ENCODE results near the gene TMEM63B.

TMEM63B gene

DNA sequence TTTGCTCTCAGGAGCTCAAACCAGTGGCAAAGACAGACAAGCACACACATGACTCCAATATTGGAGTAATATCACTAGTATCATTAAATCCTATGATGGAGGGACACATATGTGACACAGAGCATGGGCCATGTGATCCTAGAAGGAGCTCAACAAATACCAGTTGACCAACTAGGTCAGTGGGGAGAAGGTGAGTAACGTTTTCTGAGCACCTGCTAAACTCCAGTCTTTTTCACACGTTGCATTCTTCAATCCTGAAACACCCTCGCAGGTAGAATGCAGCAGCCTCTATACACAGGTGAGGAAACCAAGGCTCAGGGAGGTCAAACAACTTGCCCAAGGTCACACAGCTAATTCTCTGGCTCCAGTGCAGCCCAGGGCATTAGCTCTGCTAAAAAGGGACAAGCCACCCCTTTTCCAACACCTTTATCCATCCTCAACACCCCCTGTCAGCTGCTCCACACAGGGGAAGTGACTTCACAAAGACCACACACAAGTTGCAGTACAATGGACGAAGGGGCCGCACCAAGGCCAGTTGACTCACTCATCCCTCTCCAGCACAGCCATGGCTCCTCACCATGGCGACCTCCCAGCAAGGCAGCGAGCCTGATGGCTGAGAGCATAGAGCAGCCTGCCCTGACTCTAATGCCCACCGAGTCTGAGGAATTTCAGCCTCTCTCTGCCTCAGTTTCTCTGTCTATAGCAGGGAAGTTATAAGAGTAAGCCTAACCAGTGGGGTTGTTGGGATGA lies 35.7 kb downstream of the TMEM63B start:
- TF ChIP-seq, protein P1, sequence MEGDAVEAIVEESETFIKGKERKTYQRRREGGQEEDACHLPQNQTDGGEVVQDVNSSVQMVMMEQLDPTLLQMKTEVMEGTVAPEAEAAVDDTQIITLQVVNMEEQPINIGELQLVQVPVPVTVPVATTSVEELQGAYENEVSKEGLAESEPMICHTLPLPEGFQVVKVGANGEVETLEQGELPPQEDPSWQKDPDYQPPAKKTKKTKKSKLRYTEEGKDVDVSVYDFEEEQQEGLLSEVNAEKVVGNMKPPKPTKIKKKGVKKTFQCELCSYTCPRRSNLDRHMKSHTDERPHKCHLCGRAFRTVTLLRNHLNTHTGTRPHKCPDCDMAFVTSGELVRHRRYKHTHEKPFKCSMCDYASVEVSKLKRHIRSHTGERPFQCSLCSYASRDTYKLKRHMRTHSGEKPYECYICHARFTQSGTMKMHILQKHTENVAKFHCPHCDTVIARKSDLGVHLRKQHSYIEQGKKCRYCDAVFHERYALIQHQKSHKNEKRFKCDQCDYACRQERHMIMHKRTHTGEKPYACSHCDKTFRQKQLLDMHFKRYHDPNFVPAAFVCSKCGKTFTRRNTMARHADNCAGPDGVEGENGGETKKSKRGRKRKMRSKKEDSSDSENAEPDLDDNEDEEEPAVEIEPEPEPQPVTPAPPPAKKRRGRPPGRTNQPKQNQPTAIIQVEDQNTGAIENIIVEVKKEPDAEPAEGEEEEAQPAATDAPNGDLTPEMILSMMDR (IDR thresholded peaks at IDR 0.05): no peak

DNA sequence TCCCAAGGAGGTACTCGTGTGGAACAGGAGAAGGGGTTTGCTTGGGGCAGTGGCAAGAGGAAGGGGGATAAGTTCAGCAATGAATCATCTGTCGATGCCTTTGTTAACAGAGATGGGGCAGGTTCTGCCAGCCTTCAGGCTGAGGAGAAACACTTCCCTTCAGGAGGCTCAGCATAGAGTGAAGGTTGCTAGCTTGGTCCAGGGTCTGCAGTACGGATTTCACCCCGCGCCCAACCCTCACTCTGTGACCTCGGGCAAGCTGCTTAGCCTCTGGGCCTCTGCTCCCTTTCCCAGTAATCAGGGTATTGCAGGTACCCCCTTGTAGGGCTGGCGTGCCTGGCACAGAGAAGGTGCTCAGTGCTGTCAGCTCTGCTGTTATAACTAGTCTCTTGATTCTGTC lies 38.8 kb downstream of the TMEM63B start:
- TF ChIP-seq, protein P1 (IDR thresholded peaks at IDR 0.05): no peak

DNA sequence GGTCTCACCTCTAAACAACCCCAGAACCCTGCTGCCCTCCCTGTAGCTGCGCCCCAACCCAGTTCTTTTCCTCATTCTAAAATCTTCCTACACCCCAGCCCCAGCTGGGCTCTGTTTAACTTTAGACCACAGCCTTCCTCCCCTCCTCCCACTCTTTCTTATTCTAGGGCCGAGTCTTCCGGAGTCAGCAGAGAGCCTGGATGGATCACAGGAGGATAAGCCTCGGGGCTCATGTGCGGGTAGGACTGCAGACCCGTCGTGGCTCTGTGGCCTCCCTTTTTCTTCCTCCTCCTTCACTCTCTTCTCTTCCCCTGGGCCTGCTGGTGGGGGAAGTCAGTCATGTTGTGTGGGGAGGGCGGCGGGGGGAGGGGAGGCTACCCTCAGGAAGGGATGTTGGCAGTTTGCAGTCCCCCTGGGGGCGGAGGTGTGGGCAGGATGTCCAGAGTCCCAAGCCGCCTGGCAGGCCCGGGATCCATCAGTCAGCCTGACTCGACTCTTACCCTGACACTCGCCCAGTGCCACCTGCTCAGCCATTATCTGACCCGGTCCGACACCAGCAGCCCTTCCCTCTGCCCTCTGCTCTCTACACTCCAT lies 39.3 kb downstream of the TMEM63B start:
- TF ChIP-seq, protein P1 (IDR thresholded peaks at IDR 0.05): no peak

DNA sequence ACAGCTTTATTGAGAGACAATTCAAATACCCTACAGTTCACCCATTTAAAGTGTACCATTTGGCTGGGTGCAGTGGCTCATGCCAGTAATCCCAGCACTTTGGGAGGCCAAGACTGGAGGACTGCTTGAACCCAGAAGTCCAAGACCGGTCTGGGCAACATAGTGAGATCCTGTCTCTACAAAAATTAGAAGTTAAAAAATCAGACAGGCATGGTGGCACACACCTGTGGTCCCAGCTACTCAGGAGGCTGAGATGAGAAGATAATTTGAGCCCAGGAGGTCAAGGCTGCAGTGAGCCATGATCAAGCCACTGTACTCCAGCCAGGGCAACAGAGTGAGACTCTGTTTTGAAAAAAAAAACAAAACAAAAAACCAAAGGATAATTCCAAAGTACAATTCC lies 40.2 kb downstream of the TMEM63B start:
- TF ChIP-seq, protein P1 (IDR thresholded peaks at IDR 0.05): no peak

DNA sequence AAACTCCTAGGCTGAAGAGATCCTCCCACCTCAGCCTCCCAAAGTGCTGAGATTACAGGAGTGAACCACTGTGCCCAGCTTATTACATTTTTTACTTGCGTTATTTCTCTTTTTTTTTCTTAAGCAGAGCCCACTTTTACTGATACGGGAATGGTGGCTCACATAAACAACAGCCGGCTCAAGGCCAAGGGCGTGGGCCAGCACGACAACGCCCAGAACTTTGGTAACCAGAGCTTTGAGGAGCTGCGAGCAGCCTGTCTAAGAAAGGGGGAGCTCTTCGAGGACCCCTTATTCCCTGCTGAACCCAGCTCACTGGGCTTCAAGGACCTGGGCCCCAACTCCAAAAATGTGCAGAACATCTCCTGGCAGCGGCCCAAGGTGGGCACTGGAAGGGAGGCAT lies 41.8 kb downstream of the TMEM63B start:
- TF ChIP-seq, protein P1 (IDR thresholded peaks at IDR 0.05): no peak

DNA sequence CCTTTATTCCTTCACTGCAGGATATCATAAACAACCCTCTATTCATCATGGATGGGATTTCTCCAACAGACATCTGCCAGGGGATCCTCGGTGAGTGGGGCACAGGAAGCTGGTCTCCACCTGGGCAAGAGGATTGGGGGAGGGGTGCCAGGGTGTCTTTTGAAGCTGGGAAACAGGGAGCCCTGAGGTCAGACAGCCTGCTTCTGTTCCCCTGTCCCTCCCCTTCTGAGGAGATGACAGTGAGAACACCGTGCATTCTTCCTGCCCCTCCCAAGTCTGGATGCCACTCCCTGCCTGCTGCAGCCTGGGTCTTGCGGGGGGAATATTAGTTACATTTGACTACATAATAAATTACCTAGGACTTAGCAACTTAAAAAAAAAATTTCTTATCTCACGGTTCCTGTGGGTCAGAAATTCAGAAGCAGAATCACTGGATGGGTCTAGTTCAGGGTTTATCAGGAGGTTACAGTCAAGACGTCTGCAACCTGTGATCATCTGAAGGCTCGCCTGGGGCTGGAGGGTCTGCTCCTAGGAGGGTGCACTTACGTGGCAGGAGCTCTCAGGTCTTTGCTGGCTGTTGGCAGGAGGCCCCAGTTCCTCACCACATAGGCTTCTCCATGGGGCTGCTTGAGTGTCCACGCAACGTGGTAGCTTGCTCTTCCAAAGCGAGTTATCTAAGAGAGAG lies 42.7 kb downstream of the TMEM63B start:
- TF ChIP-seq, protein P1 (IDR thresholded peaks at IDR 0.05): no peak

DNA sequence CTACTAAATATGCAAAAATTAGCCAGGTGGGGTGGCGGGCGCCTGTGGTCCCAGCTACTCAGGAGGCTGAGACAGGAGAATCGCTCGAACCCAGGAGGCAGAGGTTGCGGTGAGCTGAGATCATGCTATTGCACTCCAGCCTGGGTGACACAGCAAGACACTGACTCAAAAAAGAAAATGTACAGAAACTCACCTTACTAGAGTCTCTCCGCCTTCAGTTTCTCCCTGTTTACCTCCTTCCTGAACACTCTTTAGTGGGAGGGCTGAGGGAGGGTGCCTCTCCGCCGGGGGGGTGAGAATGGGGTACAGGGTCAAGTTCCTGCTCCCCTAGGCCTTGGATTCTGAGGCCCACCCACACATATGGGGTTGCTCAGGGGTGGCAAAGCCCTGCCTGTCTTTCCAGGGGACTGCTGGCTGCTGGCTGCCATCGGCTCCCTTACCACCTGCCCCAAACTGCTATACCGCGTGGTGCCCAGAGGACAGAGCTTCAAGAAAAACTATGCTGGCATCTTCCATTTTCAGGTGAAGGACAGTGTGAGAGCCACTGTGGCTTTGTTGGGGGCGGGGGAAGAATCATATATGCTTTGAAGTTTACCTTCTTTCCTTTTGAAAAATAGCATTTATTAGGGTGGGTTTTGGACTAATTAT lies 44.7 kb downstream of the TMEM63B start:
- TF ChIP-seq, protein P1 (IDR thresholded peaks at IDR 0.05): no peak

All from LNCAP (cell line).